ENCODE measurements around the gene TXNDC5. TPM values are rescaled to one million over a fixed set of nuclear protein-coding genes. Genes with fewer than 3 reads are reported as not detected.

Gene TXNDC5
- total RNA-seq, 1 donor from 2014 or later: 192 TPM

GRCh38 chr6:7933794-7934193 lies 23.2 kb upstream of the TXNDC5 start:
- DNase-seq (ENCODE audit: low spot score in 2 of 2): no peak
- Histone ChIP-seq H3K4me1 (no peaks in the 10 kb centered on the region), H3K27ac (no peak overlapping the region), H3K4me3 (no peak overlapping the region), H3K9me3 (peaks cover 0 to 3% of the 10 kb centered on the region in 2 donors), H3K27me3 (no peaks in the 10 kb centered on the region), H3K36me3 (no peaks in the 10 kb centered on the region)
- intact Hi-C loops (cut with DNase I): no loop called here
- TF ChIP-seq CTCF (IDR thresholded peaks at IDR 0.05): no peak

- no peak for TF ChIP-seq CTCF (IDR thresholded peaks at IDR 0.05)
- peaks cover 0 to 3% of the 10 kb centered on the region in 2 donors for H3K9me3 ChIP-seq
- no peak for DNase-seq (ENCODE audit: low spot score in 2 of 2)
- no peak overlapping the region for H3K27ac ChIP-seq
- no peak overlapping the region for H3K4me3 ChIP-seq
- H3K4me1 ChIP-seq: no peaks in the 10 kb centered on the region
- H3K36me3 ChIP-seq: no peaks in the 10 kb centered on the region
- intact Hi-C loops (cut with DNase I): no loop called here
- H3K27me3 ChIP-seq: no peaks in the 10 kb centered on the region
These were observed 22.0 kb upstream of the TXNDC5 start for GRCh38 chr6:7932625-7933024.

- no peaks in the 10 kb centered on the region for H3K36me3 ChIP-seq
- no peak overlapping the region for H3K4me3 ChIP-seq
- DNase-seq (ENCODE audit: low spot score in 2 of 2): no peak
- H3K27ac ChIP-seq: no peak overlapping the region
- no peaks in the 10 kb centered on the region for H3K27me3 ChIP-seq
- H3K9me3 ChIP-seq: peaks cover 0 to 7% of the 10 kb centered on the region in 2 donors
- TF ChIP-seq CTCF (IDR thresholded peaks at IDR 0.05): no peak
- intact Hi-C loops (cut with DNase I): no loop called here
- no peaks in the 10 kb centered on the region for H3K4me1 ChIP-seq
These were observed 14.3 kb upstream of the TXNDC5 start for GRCh38 chr6:7924867-7925266.

GRCh38 chr6:7922596-7922995 lies 12.0 kb upstream of the TXNDC5 start:
- no peaks in the 10 kb centered on the region for H3K36me3 ChIP-seq
- TF ChIP-seq CTCF (IDR thresholded peaks at IDR 0.05): no peak
- intact Hi-C loops (cut with DNase I): no loop called here

GRCh38 chr6:7921632-7922092 lies 11.1 kb upstream of the TXNDC5 start:
- H3K36me3 ChIP-seq: no peaks in the 10 kb centered on the region
- no peak for TF ChIP-seq CTCF (IDR thresholded peaks at IDR 0.05)
- H3K4me1 ChIP-seq: no peaks in the 10 kb centered on the region
- intact Hi-C loops (cut with DNase I): no loop called here
- H3K9me3 ChIP-seq: peaks cover 0 to 7% of the 10 kb centered on the region in 2 donors
- DNase-seq (ENCODE audit: low spot score in 2 of 2): no peak
- H3K27me3 ChIP-seq: no peaks in the 10 kb centered on the region
- no peak overlapping the region for H3K27ac ChIP-seq
- no peak overlapping the region for H3K4me3 ChIP-seq

More at GRCh38 chr6:7922596-7922995, 12.0 kb upstream of the TXNDC5 start:
- no peak for DNase-seq (ENCODE audit: low spot score in 2 of 2)
- no peak overlapping the region for H3K27ac ChIP-seq
- H3K27me3 ChIP-seq: no peaks in the 10 kb centered on the region
- no peak overlapping the region for H3K4me3 ChIP-seq
- H3K9me3 ChIP-seq: peaks cover 0 to 7% of the 10 kb centered on the region in 2 donors
- no peaks in the 10 kb centered on the region for H3K4me1 ChIP-seq

- Histone ChIP-seq H3K4me1 (no peaks in the 10 kb centered on the region), H3K4me3 (no peak overlapping the region), H3K9me3 (peaks cover 0 to 7% of the 10 kb centered on the region in 2 donors), H3K27me3 (no peaks in the 10 kb centered on the region), H3K36me3 (no peaks in the 10 kb centered on the region), H3K27ac (no peak overlapping the region)
- DNase-seq (ENCODE audit: low spot score in 2 of 2): no peak
- TF ChIP-seq CTCF (IDR thresholded peaks at IDR 0.05): no peak
- intact Hi-C loops (cut with DNase I): no loop called here
These were observed 10.5 kb upstream of the TXNDC5 start for GRCh38 chr6:7921046-7921445.
